Stimulated activated CD4-positive, alpha-beta T cell treated with anti-CD3 and anti-CD28 coated beads, TNF-alpha, amount 100 ng/mL, for 48 hours (primary cell): ENCODE results near the gene SSX2.
"Not testable (repeated sequence)": the region's sequence is repeated elsewhere in the genome, so short reads cannot be mapped to it uniquely, and the experiment has no call there.

Source experiments
- DNase-seq, 3 donors: peaks; one replicate each; pipeline ENCODE4 v3.0.0-alpha.2; 2020; ENCODE audit warnings: low read depth in 3 of 3

SSX2 gene, protein sequence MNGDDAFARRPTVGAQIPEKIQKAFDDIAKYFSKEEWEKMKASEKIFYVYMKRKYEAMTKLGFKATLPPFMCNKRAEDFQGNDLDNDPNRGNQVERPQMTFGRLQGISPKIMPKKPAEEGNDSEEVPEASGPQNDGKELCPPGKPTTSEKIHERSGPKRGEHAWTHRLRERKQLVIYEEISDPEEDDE

DNA sequence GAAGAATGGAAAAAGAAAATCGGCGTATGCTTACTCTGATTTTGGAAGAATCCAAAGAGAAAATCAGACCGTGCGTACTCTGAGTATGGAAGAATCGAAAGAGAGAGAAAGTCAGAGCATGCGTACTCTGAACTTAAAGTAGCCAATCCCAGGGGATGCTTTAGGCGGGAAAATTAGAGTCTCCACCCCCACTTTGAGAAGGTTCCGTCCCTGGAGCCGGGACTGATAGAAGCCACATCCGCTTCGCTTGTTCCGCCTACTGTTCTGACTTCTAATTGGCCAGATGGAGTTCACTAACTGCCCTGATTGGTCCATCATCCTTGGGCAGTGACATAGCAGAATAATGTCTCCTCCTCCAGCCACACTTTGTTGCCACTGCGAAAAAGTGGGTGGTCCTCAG, at the start of gene SSX2:
Gene SSX2 (minus strand): TSS at position 101 of the 400 bp plus-strand sequence. CDS start 1,429 bp downstream, outside the sequence.
- DNase-seq = not testable (repeated sequence)

- DNase-seq = not testable (repeated sequence)
Observed at GRCh38 chrX:52750952-52751351, 44.0 kb upstream of the SSX2 start, which contains the start of gene SSX2B. TSS of gene SSX2B (plus strand) at chrX:52751252. CDS start at chrX:52752681, 1,429 bp downstream.

GRCh38 chrX:52692034-52692433, 14.9 kb downstream of the SSX2 start:
- DNase-seq = not testable (repeated sequence)

DNA sequence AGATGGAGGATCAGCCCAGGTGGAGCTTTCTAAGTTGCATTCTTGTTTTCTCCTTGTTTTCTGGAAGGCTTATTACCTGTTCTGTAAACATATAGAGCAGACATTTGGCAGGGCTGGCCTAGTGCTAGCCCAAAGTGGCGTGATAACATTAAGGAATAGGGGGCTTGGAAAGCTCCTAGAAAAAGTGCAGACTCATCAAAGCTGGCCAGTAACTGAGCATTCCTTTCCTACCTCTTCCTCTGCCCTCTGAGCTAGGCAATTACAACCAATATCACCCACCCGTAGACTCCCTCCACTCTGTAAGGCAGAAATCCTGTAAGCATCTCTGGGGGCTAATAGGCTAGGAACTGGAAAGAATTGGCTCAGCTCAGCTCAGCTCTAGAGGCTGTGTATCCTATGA, 44.8 kb downstream of the SSX2 start:
- not testable (repeated sequence) for DNase-seq

DNA sequence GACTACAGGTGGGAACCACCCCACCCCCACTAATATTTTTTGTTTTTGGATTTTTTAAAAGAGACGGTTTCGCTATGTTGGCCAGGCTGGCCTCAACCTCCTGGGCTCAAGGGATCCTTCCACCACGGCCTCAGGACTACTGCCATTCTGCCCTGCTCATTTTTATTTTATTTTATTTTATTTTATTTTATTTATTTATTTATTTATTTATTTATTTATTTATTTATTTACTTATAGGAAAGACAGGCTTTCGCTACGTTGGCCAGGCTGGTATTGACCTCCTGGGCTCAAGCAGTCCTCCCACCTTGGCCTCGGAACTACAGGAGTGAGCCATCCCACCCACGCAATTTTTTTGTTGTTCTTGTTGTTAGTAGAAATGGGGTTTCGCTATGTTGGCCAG, 51.5 kb downstream of the SSX2 start:
- not testable (repeated sequence) for DNase-seq

DNA sequence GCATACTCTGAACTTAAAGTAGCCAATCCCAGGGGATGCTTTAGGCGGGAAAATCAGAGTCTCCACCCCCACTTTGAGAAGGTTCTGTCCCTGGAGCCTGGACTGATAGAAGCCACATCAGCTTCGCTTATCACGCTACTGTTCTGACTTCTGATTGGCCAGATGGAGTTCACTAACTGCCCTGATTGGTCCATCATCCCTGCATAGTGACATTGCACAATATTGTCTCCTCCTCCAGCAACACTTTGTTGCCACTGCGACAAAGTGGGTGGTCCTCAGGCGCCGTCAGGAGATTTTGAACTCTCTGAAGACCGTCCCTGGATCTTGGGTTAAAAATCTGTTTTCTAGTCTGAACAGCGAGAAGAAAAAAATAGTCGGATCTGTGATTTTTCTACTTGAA, 52.2 kb downstream of the SSX2 start, which contains the start of gene SSX7:
Gene SSX7 (minus strand): TSS at position 101 of the 400 bp plus-strand sequence. CDS start 1,428 bp downstream, outside the sequence.
- not testable (repeated sequence) for DNase-seq

- DNase-seq = not testable (repeated sequence)
Observed at GRCh38 chrX:52650676-52651075, 56.3 kb downstream of the SSX2 start.

GRCh38 chrX:52648956-52649355, 58.0 kb downstream of the SSX2 start:
- DNase-seq = not testable (repeated sequence)
